Measurements from ENCODE around the gene ERC2.

DNA sequence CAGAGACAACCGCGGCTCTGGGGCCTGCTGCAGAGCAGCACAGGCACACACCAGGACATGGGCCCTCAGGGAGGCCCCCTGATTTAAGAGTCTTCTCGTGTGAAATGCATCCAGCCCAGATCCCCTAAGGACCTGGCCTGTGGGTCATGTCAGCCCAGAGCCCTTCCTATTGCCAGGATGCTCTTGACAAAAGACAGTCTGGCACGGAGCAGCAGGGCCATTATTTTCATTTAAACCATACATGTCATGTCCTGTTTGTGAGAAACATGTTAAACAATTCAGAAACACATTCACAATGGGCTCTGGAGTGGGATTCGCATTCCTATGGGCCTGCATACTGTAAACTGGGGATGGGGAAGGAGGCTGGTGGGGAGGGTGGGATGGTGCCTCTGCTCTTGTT lies 613.8 kb downstream of the ERC2 start:
- TF ChIP-seq, protein P1, sequence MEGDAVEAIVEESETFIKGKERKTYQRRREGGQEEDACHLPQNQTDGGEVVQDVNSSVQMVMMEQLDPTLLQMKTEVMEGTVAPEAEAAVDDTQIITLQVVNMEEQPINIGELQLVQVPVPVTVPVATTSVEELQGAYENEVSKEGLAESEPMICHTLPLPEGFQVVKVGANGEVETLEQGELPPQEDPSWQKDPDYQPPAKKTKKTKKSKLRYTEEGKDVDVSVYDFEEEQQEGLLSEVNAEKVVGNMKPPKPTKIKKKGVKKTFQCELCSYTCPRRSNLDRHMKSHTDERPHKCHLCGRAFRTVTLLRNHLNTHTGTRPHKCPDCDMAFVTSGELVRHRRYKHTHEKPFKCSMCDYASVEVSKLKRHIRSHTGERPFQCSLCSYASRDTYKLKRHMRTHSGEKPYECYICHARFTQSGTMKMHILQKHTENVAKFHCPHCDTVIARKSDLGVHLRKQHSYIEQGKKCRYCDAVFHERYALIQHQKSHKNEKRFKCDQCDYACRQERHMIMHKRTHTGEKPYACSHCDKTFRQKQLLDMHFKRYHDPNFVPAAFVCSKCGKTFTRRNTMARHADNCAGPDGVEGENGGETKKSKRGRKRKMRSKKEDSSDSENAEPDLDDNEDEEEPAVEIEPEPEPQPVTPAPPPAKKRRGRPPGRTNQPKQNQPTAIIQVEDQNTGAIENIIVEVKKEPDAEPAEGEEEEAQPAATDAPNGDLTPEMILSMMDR (IDR thresholded peaks at IDR 0.05; ENCODE audit: low read depth, low read length): no peak
- TF ChIP-seq, protein P2, sequence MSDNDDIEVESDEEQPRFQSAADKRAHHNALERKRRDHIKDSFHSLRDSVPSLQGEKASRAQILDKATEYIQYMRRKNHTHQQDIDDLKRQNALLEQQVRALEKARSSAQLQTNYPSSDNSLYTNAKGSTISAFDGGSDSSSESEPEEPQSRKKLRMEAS (IDR thresholded peaks at IDR 0.05; ENCODE audit: low read depth, low read length): no peak
- no peak for TF ChIP-seq POLR2A (IDR thresholded peaks at IDR 0.05; ENCODE audit: extremely low read depth, insufficient read length)

Data from NB4 (cell line).